Activated CD4-positive, alpha-beta T cell treated with anti-CD3 and anti-CD28 coated beads, Interleukin-2, Interleukin-6, amounts not matched to agents 100 ng/mL and 50 ng/mL, durations not matched to agents 16 hours and 8 hours (primary cell): ENCODE measurements around the gene ZNF358.

Experiments
- DNase-seq: peaks from one replicate; pipeline ENCODE4 v3.0.0-alpha.2; 2020

The ZNF358 gene

DNA sequence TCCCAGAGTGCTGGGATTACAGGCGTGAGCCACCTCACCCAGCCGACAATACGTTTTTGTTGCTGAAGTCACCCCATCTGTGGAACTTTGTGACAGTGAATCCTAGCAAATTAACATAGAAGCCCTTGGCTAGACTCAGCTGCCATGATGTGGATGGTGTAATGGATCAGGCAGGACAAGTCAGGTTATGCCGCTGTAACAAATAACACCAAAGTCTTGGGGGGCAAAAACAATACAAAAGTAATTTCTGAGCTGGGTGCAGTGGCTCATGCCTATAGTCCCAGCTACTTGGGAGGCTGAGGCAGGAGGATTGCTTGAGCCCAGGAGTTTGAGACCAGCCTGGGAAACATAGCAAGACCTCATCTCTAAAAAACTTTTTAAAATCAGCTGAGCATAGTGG, 49.0 kb downstream of the ZNF358 start:
- DNase-seq, result no peak

- no peak for DNase-seq
Observed at GRCh38 chr19:7565332-7565731, 49.4 kb downstream of the ZNF358 start.
